Astrocyte of the cerebellum (primary cell): ENCODE measurements around the gene SMYD4.
A peak's percentile ranks its signal among the peaks of the same experiment; 100 is the strongest.

Experiments used
- DNase-seq: peaks from one replicate; pipeline ENCODE4 v3.0.0-alpha.2; 2011; ENCODE audit warnings: low read depth
- H3K4me3 ChIP-seq: 2 replicates; pipeline ENCODE4 v1.5.1; 2011; ENCODE audit warnings: mild to moderate bottlenecking, low read depth, low read length, moderate library complexity
- CTCF ChIP-seq: IDR thresholded peaks from 2 replicates; pipeline ENCODE4 v1.5.1; 2012; ENCODE audit warnings: low read length, low read depth, moderate library complexity, mild to moderate bottlenecking; ENCODE audit errors: missing control alignments
- in situ Hi-C: cut with HindIII; loops from 2 replicates; pipeline ENCODE4 v1.10.0; 2017; ENCODE audit warnings: low sequenced_read_pairs

The SMYD4 gene

GRCh38 chr17:1787301-1787902 lies 42.3 kb downstream of the SMYD4 start:
- peak; percentile 84 for DNase-seq
- no peak overlapping the region for H3K4me3 ChIP-seq
- no peak for TF ChIP-seq CTCF
- in situ Hi-C loops, result loop anchor here (10.0 kb wide), 2 partner anchors 133 to 207 kb away; no protein-coding TSS in a partner anchor

- H3K4me3 ChIP-seq, result no peak overlapping the region
- in situ Hi-C loops, result loop anchor here (10.0 kb wide), 2 partner anchors 132 to 208 kb away; no protein-coding TSS in a partner anchor
- no peak for DNase-seq
- TF ChIP-seq CTCF, result no peak
These were observed 43.0 kb downstream of the SMYD4 start for GRCh38 chr17:1786708-1787107.

DNA sequence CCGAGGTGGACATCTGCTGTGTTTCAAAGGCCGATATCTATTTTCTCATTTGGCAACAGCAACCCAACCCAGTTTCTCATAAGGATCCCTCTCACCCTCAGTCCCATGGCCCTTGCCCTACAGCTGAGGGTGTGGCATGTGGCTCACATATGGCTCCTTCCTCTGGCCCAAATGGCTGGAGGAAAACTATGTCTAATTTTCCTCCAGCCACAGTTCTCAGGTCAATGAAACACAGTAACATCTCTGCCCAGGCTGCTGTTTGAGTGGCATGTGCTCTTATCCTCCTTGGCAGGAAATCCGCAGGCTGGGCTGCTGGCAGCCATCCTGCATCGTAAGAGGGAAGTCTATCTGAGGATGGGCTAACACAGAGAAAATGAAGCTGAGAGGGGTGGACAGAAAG lies 43.8 kb downstream of the SMYD4 start:
- no peak for DNase-seq
- TF ChIP-seq CTCF, result no peak
- no peak overlapping the region for H3K4me3 ChIP-seq
- in situ Hi-C loops, result loop anchor here (10.0 kb wide), 2 partner anchors 131 to 209 kb away; no protein-coding TSS in a partner anchor

- in situ Hi-C loops, result loop anchor here (5.0 to 10.0 kb wide), 4 partner anchors 67 to 211 kb away; no protein-coding TSS in a partner anchor
- peak; percentile 84 for DNase-seq
- TF ChIP-seq CTCF, result peak; percentile 78
- H3K4me3 ChIP-seq, result no peak overlapping the region
These were observed 45.7 kb downstream of the SMYD4 start for GRCh38 chr17:1783834-1784611.

DNA sequence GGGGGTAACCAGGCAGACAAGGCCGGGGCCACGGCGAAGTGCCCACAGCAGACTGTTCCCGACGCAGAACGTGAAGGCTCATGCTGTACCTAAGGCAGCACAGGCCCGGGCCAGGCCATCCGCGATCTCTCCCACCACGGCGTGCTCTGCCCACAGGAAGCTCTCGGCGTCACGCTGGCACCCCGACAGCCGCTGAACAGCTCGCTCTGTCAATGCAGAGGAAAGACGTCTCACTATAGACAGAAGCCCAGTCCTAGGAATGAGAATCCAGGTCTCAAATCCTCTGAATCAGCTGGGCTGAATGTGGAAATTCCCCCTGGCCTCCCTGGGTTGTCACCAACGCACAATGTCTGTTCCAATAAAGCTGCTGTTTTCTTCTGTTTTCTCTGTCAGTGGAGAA lies 46.4 kb downstream of the SMYD4 start:
- TF ChIP-seq CTCF, result no peak
- DNase-seq, result no peak
- no peak overlapping the region for H3K4me3 ChIP-seq
- in situ Hi-C loops, result loop anchor here (5.0 to 10.0 kb wide), 4 partner anchors 66 to 212 kb away; no protein-coding TSS in a partner anchor

DNA sequence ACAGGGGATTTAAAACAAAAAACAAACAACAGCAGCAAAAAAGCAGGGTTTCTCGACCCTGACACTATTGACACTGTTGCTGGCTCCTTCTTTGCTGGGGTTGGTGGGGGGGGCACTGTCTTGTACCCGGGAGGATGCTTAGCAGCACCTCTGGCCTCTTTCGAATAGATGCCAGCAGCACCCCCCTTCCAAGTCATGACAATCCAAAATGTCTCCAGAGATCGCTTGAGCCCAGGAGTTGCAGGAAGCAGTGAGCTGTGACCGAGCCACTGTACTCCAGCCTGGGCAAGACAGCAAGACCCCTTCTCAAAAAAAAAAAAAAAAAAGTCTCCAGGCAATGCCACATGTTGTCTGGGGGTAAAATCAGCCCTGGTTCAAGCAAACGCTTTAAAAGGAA lies 47.5 kb downstream of the SMYD4 start:
- in situ Hi-C loops, result loop anchor here (5.0 to 10.0 kb wide), 4 partner anchors 65 to 213 kb away; no protein-coding TSS in a partner anchor
- DNase-seq, result no peak
- H3K4me3 ChIP-seq, result no peak overlapping the region
- no peak for TF ChIP-seq CTCF
